Thyroid gland (tissue), 4 donors: ENCODE results near the gene FARP2.

Experiments used
- CTCF ChIP-seq, 6 experiments: fragments of 200-600 bp in 3 of 6; fragments of 450-650 bp in 3 of 6; sonication (generic) in 3 of 6; IDR thresholded peaks; one replicate each; pipeline ENCODE4 v1.5.1; 2016 to 2019; ENCODE audit warnings: antibody characterized with exemption in 6 of 6, mild to moderate bottlenecking in 2 of 6, inconsistent platforms in 1 of 6, moderate library complexity in 1 of 6
- POLR2A ChIP-seq, 2 donors: fragments of 450-650 bp; IDR thresholded peaks; one replicate each; pipeline ENCODE4 v1.6.1; 2017; ENCODE audit warnings: antibody characterized with exemption in 2 of 2, mild to moderate bottlenecking in 2 of 2, moderate library complexity in 1 of 2

GRCh38 chr2:241315879-241316631 lies 40.0 kb upstream of the FARP2 start, which contains the start of gene SEPTIN2:
- TF ChIP-seq CTCF (IDR thresholded peaks at IDR 0.05) (no peak), POLR2A (IDR thresholded peaks at IDR 0.05) (peak; percentile 19 to 74)
